Measurements from ENCODE around the gene POFUT1.
A peak's percentile ranks its signal among the peaks of the same experiment; 100 is the strongest.

POFUT1 gene

GRCh38 chr20:32208499-32209154 is 947 bp downstream of the POFUT1 start:
- no peak for DNase-seq

GRCh38 chr20:32209850-32210605 is 2.3 kb downstream of the POFUT1 start:
- DNase-seq = no peak

GRCh38 chr20:32213870-32214269 is 6.2 kb downstream of the POFUT1 start:
- DNase-seq = no peak

GRCh38 chr20:32215147-32215546 is 7.5 kb downstream of the POFUT1 start:
- no peak for DNase-seq

- no peak for DNase-seq
These were observed 8.0 kb downstream of the POFUT1 start for GRCh38 chr20:32215729-32216128.

GRCh38 chr20:32216179-32217142 is 8.8 kb downstream of the POFUT1 start:
- no peak for DNase-seq

GRCh38 chr20:32218156-32218900 is 10.6 kb downstream of the POFUT1 start:
- no peak for DNase-seq

- no peak for DNase-seq
These were observed 16.8 kb downstream of the POFUT1 start for GRCh38 chr20:32224463-32224862.

- no peak for DNase-seq
These were observed 18.7 kb downstream of the POFUT1 start for GRCh38 chr20:32226391-32226790.

- peak; percentile 39 for DNase-seq
These were observed 19.6 kb downstream of the POFUT1 start for GRCh38 chr20:32227306-32227705.

- peak; percentile 87 for DNase-seq
These were observed 20.3 kb downstream of the POFUT1 start for GRCh38 chr20:32227744-32228688.

GRCh38 chr20:32229251-32229747 is 21.6 kb downstream of the POFUT1 start:
- no peak for DNase-seq

- no peak for DNase-seq
These were observed 23.0 kb downstream of the POFUT1 start for GRCh38 chr20:32230707-32231106.

GRCh38 chr20:32231245-32231644 is 23.6 kb downstream of the POFUT1 start:
- no peak for DNase-seq

- no peak for DNase-seq
These were observed 24.2 kb downstream of the POFUT1 start for GRCh38 chr20:32231847-32232246.

GRCh38 chr20:32232326-32232886 is 24.7 kb downstream of the POFUT1 start:
- DNase-seq = no peak

GRCh38 chr20:32233286-32233685 is 25.6 kb downstream of the POFUT1 start:
- DNase-seq = no peak

- DNase-seq = peak; percentile 18
These were observed 26.6 kb downstream of the POFUT1 start for GRCh38 chr20:32234135-32234808.

GRCh38 chr20:32235331-32236047 is 27.8 kb downstream of the POFUT1 start:
- DNase-seq = no peak

All from GF-D8 (cell line).